DND-41 (cell line): Measurements from ENCODE around the gene OPCML.
A peak's percentile ranks its signal among the peaks of the same experiment; 100 is the strongest.

Source experiments
- ATAC-seq: fragments of 200-7000 bp; cut with Tn5 transposase; 3 replicates; pipeline ENCODE4 v1.9.1; 2021; ENCODE audit warnings: low read depth; ENCODE audit not compliant: insufficient read depth
- DNase-seq: peaks from one replicate; pipeline ENCODE4 v3.0.0-alpha.2; 2020
- H2AFZ ChIP-seq: 2 replicates; pipeline ENCODE4 v1.6.0; 2012; ENCODE audit warnings: low read depth, low read length
- H3K27ac ChIP-seq: 2 replicates; pipeline ENCODE4 v1.5.1; 2012; ENCODE audit warnings: low read length, inconsistent platforms
- H3K27me3 ChIP-seq: fragments of 200-600 bp; sonication (generic); 2 replicates; pipeline ENCODE4 v1.6.0; 2012; ENCODE audit warnings: low read length, mild to moderate bottlenecking, inconsistent platforms; ENCODE audit not compliant: insufficient read depth, poor library complexity
- H3K36me3 ChIP-seq: 2 replicates; pipeline ENCODE4 v1.5.1; 2012; ENCODE audit warnings: low read length, inconsistent platforms; ENCODE audit not compliant: insufficient read depth
- H3K4me1 ChIP-seq: 2 replicates; pipeline ENCODE4 v1.5.1; 2012; ENCODE audit warnings: mild to moderate bottlenecking, low read length; ENCODE audit not compliant: insufficient read depth
- H3K4me2 ChIP-seq: 2 replicates; pipeline ENCODE4 v1.6.0; 2012; ENCODE audit warnings: mild to moderate bottlenecking, moderate library complexity, low read length, inconsistent platforms; ENCODE audit not compliant: insufficient read depth
- H3K4me3 ChIP-seq, 2 experiments: fragments of 200-600 bp in 1 of 2; shearing (Covaris generic) in 1 of 2; 2 replicates each; pipeline ENCODE4 v1.5.1; 2012 to 2016; ENCODE audit warnings: inconsistent platforms in 2 of 2, low read length in 2 of 2, mild to moderate bottlenecking in 2 of 2, low read depth in 1 of 2, moderate library complexity in 1 of 2
- H3K79me2 ChIP-seq: 2 replicates; pipeline ENCODE4 v1.6.0; 2012; ENCODE audit warnings: low read length, inconsistent platforms; ENCODE audit not compliant: insufficient read depth
- H3K9ac ChIP-seq: 2 replicates; pipeline ENCODE4 v1.6.0; 2012; ENCODE audit warnings: low read depth, mild to moderate bottlenecking, inconsistent platforms, low read length, moderate library complexity
- H3K9me3 ChIP-seq: 2 replicates; pipeline ENCODE4 v1.5.1; 2012; ENCODE audit warnings: low read length, moderate library complexity, mild to moderate bottlenecking, inconsistent platforms; ENCODE audit not compliant: insufficient read depth, severe bottlenecking
- H4K20me1 ChIP-seq: 2 replicates; pipeline ENCODE4 v1.6.0; 2012; ENCODE audit warnings: low read length; ENCODE audit not compliant: insufficient read depth
- EZH2 ChIP-seq: IDR thresholded peaks from 3 replicates; pipeline ENCODE4 v1.6.1; 2012; ENCODE audit warnings: borderline replicate concordance, low read depth, mild to moderate bottlenecking, moderate library complexity, low read length, inconsistent platforms; ENCODE audit not compliant: severe bottlenecking
- TF ChIP-seq, protein P1 (sequence below): IDR thresholded peaks from 2 replicates; pipeline ENCODE4 v1.5.1; 2012; ENCODE audit warnings: borderline replicate concordance, low read length, moderate library complexity, mild to moderate bottlenecking; ENCODE audit not compliant: poor library complexity, severe bottlenecking; ENCODE audit errors: extremely low read depth

The OPCML gene

DNA sequence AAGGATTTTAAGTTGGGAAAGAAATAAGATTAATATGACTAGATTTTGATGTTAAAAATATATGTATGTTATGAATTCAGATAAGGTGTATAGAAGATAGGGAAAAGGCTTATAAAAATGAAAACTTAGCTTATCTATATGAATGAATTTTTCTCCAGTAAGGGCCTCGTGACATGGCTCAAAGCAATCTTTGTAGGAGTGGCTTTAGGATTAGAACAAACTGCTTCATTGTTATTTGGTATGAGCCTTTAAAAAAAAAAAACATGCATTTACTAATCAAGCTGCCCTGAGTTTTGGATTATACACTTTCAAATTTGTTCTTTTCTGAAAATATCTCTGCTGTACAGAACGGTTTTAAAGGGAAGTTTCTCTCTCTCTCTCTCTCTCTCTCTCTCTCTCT, 905.9 kb downstream of the OPCML start:
- no peaks in the 10 kb centered on the region for H3K79me2 ChIP-seq
- H3K9ac ChIP-seq: no peak overlapping the region
- H2AFZ ChIP-seq: no peak overlapping the region
- no peak for ATAC-seq
- H3K27me3 ChIP-seq: peaks cover 3% of the 10 kb centered on the region
- H3K4me1 ChIP-seq: no peaks in the 10 kb centered on the region
- no peak overlapping the region for H3K4me2 ChIP-seq
- H4K20me1 ChIP-seq: no peaks in the 10 kb centered on the region
- DNase-seq: no peak
- no peak overlapping the region for H3K4me3 ChIP-seq
- TF ChIP-seq, protein P1, sequence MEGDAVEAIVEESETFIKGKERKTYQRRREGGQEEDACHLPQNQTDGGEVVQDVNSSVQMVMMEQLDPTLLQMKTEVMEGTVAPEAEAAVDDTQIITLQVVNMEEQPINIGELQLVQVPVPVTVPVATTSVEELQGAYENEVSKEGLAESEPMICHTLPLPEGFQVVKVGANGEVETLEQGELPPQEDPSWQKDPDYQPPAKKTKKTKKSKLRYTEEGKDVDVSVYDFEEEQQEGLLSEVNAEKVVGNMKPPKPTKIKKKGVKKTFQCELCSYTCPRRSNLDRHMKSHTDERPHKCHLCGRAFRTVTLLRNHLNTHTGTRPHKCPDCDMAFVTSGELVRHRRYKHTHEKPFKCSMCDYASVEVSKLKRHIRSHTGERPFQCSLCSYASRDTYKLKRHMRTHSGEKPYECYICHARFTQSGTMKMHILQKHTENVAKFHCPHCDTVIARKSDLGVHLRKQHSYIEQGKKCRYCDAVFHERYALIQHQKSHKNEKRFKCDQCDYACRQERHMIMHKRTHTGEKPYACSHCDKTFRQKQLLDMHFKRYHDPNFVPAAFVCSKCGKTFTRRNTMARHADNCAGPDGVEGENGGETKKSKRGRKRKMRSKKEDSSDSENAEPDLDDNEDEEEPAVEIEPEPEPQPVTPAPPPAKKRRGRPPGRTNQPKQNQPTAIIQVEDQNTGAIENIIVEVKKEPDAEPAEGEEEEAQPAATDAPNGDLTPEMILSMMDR: no peak
- no peak for TF ChIP-seq EZH2
- no peaks in the 10 kb centered on the region for H3K36me3 ChIP-seq
- no peaks in the 10 kb centered on the region for H3K9me3 ChIP-seq
- no peak overlapping the region for H3K27ac ChIP-seq

DNA sequence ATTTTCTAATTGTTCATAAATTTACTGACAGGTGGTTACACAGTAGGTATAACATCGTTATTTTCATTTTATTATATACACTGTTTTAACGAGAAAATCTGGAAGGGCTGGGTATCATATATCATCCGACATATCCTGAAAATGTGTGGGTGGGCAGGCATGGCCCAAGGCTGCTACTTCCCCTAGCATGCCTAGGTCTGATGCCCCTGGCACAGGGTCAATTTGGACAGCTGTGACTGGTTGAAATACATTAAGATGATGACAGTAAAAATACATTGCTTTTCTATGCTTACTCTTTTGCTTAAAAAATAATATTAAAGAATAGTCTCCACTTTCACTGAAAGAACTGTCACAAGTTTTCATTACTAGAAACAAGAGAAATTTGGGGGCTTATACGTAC, 908.8 kb downstream of the OPCML start:
- Histone ChIP-seq H4K20me1 (no peaks in the 10 kb centered on the region), H3K4me1 (peaks cover 6% of the 10 kb centered on the region; the same call in 1 of the 2 replicates), H3K9me3 (no peaks in the 10 kb centered on the region), H3K36me3 (no peaks in the 10 kb centered on the region), H3K9ac (no peak overlapping the region), H3K4me2 (no peak overlapping the region), H3K27me3 (peaks cover 3% of the 10 kb centered on the region), H2AFZ (no peak overlapping the region), H3K27ac (no peak overlapping the region), H3K4me3 (no peak overlapping the region), H3K79me2 (no peaks in the 10 kb centered on the region)
- no peak for DNase-seq
- ATAC-seq: no peak
- no peak for TF ChIP-seq EZH2

DNA sequence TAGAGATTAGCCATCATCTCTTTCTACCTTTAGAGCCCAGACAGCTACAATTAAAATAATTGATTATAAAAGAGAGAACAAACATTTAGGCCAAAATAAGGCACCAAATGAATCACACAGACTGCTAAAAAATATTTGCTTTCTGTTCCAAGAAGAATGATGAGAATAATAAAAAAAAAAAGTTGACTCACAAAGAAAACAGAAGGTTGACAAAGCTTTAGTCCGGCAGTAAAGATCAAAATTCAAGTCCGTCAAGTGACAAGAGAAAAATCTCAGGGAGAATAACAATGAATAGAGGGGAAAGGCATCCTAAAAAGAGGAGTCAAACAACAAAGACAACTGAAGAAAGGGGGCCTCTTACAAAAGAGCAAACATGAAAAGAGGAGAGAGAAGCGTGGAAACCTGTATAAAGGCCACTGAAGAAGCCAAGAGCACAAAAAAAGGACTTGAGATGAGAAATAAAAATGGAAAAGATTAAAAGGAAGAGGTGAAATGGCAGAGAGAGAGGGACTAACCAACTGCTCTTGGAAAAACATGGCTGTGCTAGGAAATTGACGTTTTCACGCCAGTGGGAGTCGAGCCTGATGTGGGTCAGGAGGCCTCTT, 910.2 kb downstream of the OPCML start:
- Histone ChIP-seq H3K4me3 (no peak overlapping the region), H4K20me1 (no peaks in the 10 kb centered on the region), H3K36me3 (no peaks in the 10 kb centered on the region), H3K27me3 (peaks cover 3% of the 10 kb centered on the region), H3K9ac (no peak overlapping the region), H3K9me3 (no peaks in the 10 kb centered on the region), H3K4me1 (peaks cover 6% of the 10 kb centered on the region; the same call in 1 of the 2 replicates), H3K4me2 (no peak overlapping the region), H2AFZ (no peak overlapping the region), H3K27ac (no peak overlapping the region), H3K79me2 (no peaks in the 10 kb centered on the region)
- TF ChIP-seq EZH2: no peak
- TF ChIP-seq, protein P1: no peak
- ATAC-seq: no peak
- DNase-seq: no peak

DNA sequence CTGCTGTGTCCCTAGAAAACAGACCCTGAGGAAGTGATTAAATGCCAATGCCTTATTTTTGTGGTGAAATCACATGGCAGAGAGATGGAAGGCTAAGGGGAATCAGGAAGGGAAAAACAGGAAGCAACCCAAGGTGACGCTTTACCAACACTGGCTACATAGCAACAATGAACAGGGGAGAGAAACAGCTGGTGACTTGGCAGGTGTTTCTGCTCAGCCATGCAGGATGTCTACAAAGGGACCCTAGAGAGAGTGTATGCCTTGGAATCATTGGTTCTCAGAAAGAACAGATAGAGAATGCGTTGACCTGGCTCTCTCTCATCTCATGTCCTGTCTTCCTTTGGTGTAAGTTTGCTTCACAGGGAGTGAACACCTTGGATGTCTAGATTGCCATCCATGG, 911.9 kb downstream of the OPCML start:
- Histone ChIP-seq H3K27ac (no peak overlapping the region), H3K9ac (no peak overlapping the region), H3K36me3 (no peaks in the 10 kb centered on the region), H2AFZ (no peak overlapping the region), H3K9me3 (no peaks in the 10 kb centered on the region), H3K4me1 (peaks cover 6% of the 10 kb centered on the region; the same call in 1 of the 2 replicates), H3K27me3 (peaks cover 3% of the 10 kb centered on the region), H4K20me1 (no peaks in the 10 kb centered on the region), H3K79me2 (no peaks in the 10 kb centered on the region), H3K4me3 (no peak overlapping the region), H3K4me2 (no peak overlapping the region)
- ATAC-seq: peak; percentile 60
- TF ChIP-seq, protein P1: no peak
- no peak for TF ChIP-seq EZH2
- DNase-seq: no peak
